OCI-LY3 (cell line): ENCODE results near the gene TRRAP.

ENCODE experiments used
- CTCF ChIP-seq: fragments of 200-600, 300-600 bp; sonication (generic); IDR thresholded peaks from 2 replicates; pipeline ENCODE4 v1.5.1; 2014; ENCODE audit warnings: antibody characterized with exemption, low read length, low read depth
- EZH2phosphoT487 ChIP-seq: fragments of 200-600 bp; shearing (Covaris generic); IDR thresholded peaks from 2 replicates; pipeline ENCODE4 v1.6.1; 2018; ENCODE audit warnings: antibody characterized with exemption, mixed run types, low read depth

GRCh38 chr7:98991141-98991540 lies 112.8 kb downstream of the TRRAP start:
- TF ChIP-seq CTCF: no peak
- no peak for TF ChIP-seq EZH2phosphoT487
